Epithelial cell of proximal tubule (primary cell): ENCODE measurements around the gene SLC39A10. TPM values are rescaled to one million over a fixed set of nuclear protein-coding genes. Genes with fewer than 3 reads are reported as not detected.
"Not testable (repeated sequence)": the region's sequence is repeated elsewhere in the genome, so short reads cannot be mapped to it uniquely, and the experiment has no call there.

ENCODE experiments used
- DNase-seq: peaks from one replicate; pipeline ENCODE4 v3.0.0-alpha.2; 2011; ENCODE audit warnings: low read depth
- H3K4me3 ChIP-seq: 2 replicates; pipeline ENCODE4 v1.5.1; 2011; ENCODE audit warnings: low read depth, mild to moderate bottlenecking, low read length
- total RNA-seq: library from RNA; depleted of rRNA; stranded (reverse); fragments of >200 nt; gene quantifications from 2 replicates; pipeline ENCODE4 v1.2.3, GENCODE V29; 2015
- TF ChIP-seq, protein P1 (sequence below): conservative IDR thresholded peaks from 2 replicates; pipeline ENCODE4 v1.5.1; 2012; ENCODE audit warnings: low read depth, mild to moderate bottlenecking, low read length

Gene SLC39A10
- total RNA-seq, 1 donor from 2014 or later = 63.7 TPM

DNA sequence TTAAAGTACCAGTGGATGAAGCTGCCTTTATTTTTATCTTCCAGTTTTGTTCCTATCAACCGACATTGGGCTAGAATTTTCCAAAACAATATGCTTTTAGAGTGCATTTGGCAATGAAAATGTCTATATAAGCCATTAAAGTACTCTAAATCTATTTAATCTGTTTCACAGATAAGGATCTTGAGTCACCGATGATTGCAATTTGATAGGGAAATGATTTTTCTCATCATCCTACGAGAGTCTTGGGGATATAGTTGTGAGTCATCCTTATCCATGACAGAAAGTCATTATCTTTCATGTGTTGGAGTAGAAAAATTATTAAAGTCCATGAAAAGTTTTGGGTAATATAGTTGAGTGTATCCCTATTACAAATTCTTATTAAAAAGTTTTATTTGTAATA, 26.1 kb downstream of the SLC39A10 start:
- DNase-seq = no peak
- TF ChIP-seq, protein P1, sequence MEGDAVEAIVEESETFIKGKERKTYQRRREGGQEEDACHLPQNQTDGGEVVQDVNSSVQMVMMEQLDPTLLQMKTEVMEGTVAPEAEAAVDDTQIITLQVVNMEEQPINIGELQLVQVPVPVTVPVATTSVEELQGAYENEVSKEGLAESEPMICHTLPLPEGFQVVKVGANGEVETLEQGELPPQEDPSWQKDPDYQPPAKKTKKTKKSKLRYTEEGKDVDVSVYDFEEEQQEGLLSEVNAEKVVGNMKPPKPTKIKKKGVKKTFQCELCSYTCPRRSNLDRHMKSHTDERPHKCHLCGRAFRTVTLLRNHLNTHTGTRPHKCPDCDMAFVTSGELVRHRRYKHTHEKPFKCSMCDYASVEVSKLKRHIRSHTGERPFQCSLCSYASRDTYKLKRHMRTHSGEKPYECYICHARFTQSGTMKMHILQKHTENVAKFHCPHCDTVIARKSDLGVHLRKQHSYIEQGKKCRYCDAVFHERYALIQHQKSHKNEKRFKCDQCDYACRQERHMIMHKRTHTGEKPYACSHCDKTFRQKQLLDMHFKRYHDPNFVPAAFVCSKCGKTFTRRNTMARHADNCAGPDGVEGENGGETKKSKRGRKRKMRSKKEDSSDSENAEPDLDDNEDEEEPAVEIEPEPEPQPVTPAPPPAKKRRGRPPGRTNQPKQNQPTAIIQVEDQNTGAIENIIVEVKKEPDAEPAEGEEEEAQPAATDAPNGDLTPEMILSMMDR = no peak
- no peak overlapping the region for H3K4me3 ChIP-seq

DNA sequence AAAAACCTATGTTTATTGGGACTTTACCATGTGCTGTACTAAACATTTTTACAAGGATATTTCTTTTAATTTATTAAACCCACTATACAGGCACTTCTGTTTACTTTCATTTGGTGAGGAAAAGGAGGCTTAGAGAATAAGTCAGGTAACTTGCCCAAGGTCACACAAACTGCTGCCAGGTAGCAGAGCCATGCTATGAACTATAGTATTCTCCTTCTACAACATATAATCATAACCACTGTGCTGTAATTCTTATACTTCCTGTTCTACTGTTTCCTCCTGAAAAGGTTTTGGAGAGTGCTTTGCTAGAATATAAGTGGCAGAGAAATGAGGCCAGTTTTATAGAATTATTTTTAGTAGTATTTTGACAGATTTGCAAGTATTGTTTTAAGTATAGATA, 29.5 kb downstream of the SLC39A10 start:
- TF ChIP-seq, protein P1 = no peak
- no peak overlapping the region for H3K4me3 ChIP-seq
- DNase-seq = no peak

DNA sequence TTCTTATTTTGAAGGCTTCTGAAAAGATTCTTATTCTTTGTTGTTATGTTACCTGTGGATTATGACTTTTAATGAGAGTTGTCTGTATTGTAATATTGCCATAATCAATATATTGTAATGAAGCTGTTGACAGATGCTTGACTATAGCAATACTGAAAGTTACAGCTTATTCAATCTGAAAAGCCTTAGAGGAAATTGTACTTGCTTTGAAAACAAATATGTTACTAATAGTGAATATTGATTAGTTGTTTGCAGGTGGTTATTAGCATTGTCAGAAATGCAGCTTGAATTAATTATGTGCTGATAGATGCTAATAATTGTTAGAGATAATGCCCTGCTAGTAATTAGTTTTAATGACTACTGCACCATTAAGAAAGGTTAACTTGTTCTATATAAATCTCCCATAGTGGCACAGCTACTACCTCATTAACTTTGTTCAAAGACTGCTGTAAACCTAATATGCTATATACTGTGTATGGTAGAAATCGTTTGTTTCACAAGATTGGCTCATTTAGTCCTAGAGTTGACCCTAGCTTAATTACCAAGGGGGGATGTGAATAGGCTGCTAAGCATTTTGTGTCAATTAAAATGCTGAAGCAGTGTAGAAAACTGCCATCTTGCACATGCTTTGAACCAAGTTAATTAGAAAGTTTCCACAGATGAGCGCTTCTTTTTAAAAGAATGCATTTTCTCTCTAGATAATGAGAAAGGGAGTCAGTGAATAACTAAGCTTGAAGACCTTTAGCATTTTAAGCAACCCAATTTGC, 30.5 kb downstream of the SLC39A10 start:
- H3K4me3 ChIP-seq = no peak overlapping the region
- no peak for DNase-seq
- TF ChIP-seq, protein P1 = no peak

DNA sequence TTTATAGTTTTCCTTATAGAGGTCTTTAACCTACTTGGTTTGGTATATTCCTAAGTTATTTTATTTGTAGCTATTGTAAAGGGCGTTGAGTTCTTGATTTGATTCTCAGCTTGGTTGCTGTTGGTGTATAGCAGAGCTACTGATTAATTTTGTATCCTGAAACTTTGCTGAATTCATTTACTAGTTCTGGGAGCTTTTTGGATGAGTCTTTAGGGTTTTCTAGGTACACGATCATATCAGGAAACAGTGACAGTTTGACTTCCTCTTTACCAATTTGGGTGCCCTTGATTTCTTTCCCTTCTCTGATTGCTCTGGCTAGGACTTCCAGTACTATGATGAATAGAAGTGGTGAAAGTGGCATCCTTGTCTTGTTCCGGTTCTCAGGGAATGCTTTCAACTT, 35.5 kb downstream of the SLC39A10 start:
- DNase-seq, H3K4me3 ChIP-seq: not testable (repeated sequence)

- DNase-seq = no peak
- TF ChIP-seq, protein P1 = no peak
- no peak overlapping the region for H3K4me3 ChIP-seq
Measured at GRCh38 chr2:195694553-195694952, 37.5 kb downstream of the SLC39A10 start.

DNA sequence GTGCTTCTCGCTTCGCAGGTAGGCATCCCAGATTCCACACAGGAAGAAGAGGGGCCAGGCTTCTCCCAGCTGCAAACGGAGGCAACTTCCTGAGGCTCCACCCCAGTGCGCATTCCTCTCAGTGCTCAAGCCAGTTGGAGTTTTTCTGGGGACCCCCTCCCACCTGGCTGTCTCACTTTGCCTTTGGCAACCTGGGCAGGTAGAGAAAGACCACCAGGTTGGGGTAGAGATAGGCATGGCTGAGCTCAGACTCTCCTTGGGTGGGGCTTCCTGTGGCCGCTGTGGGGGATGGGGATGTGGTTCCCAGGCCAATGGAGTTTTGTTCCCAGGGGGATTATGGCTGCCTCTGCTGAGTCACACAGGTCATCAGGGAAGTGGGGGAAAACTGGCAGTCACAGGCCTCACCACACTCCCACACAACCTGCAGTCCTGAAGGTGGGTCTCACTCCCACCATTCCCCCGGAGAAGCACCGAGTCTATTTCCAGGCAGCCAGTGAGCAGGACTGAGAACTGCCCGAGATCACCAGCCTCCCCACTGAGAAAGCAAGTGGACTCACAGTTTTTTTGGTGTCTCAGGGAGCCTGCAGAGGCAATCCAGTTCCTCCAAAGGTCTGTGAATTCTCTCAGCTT, 38.1 kb downstream of the SLC39A10 start:
- no peak overlapping the region for H3K4me3 ChIP-seq
- DNase-seq = no peak
- TF ChIP-seq, protein P1 = no peak

- no peak for DNase-seq
- H3K4me3 ChIP-seq = no peak overlapping the region
- TF ChIP-seq, protein P1 = no peak
Measured at GRCh38 chr2:195696012-195696411, 39.0 kb downstream of the SLC39A10 start.
